ENCODE data around the gene NLK.

The NLK gene

GRCh38 chr17:28043741-28044140, 1.3 kb downstream of the NLK start:
- H3K4me3 ChIP-seq (ENCODE audit: low read depth, low read length) = peak overlapping the region; percentile 50

GRCh38 chr17:28045304-28045703, 2.8 kb downstream of the NLK start:
- no peak for TF ChIP-seq CTCF (IDR thresholded peaks at IDR 0.05; ENCODE audit: insufficient read depth, low read depth, low read length, missing control alignments)
- no peak for DNase-seq (ENCODE audit: low read depth)
- H3K4me3 ChIP-seq (ENCODE audit: low read depth, low read length) = peak overlapping the region; percentile 50

More at GRCh38 chr17:28043741-28044140, 1.3 kb downstream of the NLK start:
- DNase-seq (ENCODE audit: low read depth) = no peak
- no peak for TF ChIP-seq CTCF (IDR thresholded peaks at IDR 0.05; ENCODE audit: insufficient read depth, low read depth, low read length, missing control alignments)

- TF ChIP-seq CTCF (IDR thresholded peaks at IDR 0.05; ENCODE audit: insufficient read depth, low read depth, low read length, missing control alignments) = no peak
- peak overlapping the region; percentile 50 for H3K4me3 ChIP-seq (ENCODE audit: low read depth, low read length)
- DNase-seq (ENCODE audit: low read depth) = peak; percentile 43
Measured at GRCh38 chr17:28046034-28046825, 3.8 kb downstream of the NLK start.

GRCh38 chr17:28047806-28048205, 5.3 kb downstream of the NLK start:
- DNase-seq (ENCODE audit: low read depth) = no peak
- H3K4me3 ChIP-seq (ENCODE audit: low read depth, low read length) = no peak overlapping the region
- no peak for TF ChIP-seq CTCF (IDR thresholded peaks at IDR 0.05; ENCODE audit: insufficient read depth, low read depth, low read length, missing control alignments)

GRCh38 chr17:28049071-28049470, 6.6 kb downstream of the NLK start:
- no peak overlapping the region for H3K4me3 ChIP-seq (ENCODE audit: low read depth, low read length)
- TF ChIP-seq CTCF (IDR thresholded peaks at IDR 0.05; ENCODE audit: insufficient read depth, low read depth, low read length, missing control alignments) = no peak
- no peak for DNase-seq (ENCODE audit: low read depth)

- no peak overlapping the region for H3K4me3 ChIP-seq (ENCODE audit: low read depth, low read length)
- DNase-seq (ENCODE audit: low read depth) = no peak
- TF ChIP-seq CTCF (IDR thresholded peaks at IDR 0.05; ENCODE audit: insufficient read depth, low read depth, low read length, missing control alignments) = no peak
Measured at GRCh38 chr17:28053044-28053670, 10.7 kb downstream of the NLK start.

All from GM12865 (cell line).